B cell (primary cell): Measurements from ENCODE around the gene SFXN2. TPM values are rescaled to one million over a fixed set of nuclear protein-coding genes. Genes with fewer than 3 reads are reported as not detected.

Source experiments
- ATAC-seq: fragments of 200-7000 bp; cut with Tn5 transposase; one replicate; pipeline ENCODE4 v1.10.0; 2021; ENCODE audit warnings: low read depth, mild to moderate bottlenecking, moderate number of reproducible peaks, moderate library complexity
- CTCF ChIA-PET: fragments of 350-600 bp; sonication (Branson Sonifier 250); formaldehyde crosslinking; loops from one replicate; lab custom pipeline; 2021; ENCODE audit warnings: antibody characterized with exemption, inconsistent platforms; lab: Charles Lee
- POLR2A ChIA-PET: fragments of 350-600 bp; sonication (Branson Sonifier 250); formaldehyde crosslinking; loops from one replicate; lab custom pipeline; 2021; ENCODE audit warnings: antibody characterized with exemption; lab: Charles Lee
- DNase-seq: peaks from one replicate; pipeline ENCODE4 v3.0.0; 2013
- H2AFZ ChIP-seq: 2 replicates; pipeline ENCODE4 v1.6.1; 2012; ENCODE audit warnings: mild to moderate bottlenecking, low read depth, low read length; ENCODE audit not compliant: insufficient read depth, poor library complexity, severe bottlenecking
- H3K27ac ChIP-seq, 2 donors: 1 replicate in 1 of 2; 2 replicates in 1 of 2; pipeline ENCODE4 v1.5.1; 2012 to 2013; ENCODE audit warnings: low read length in 2 of 2, mild to moderate bottlenecking in 2 of 2, moderate library complexity in 1 of 2
- H3K27me3 ChIP-seq, 4 experiments: fragments of 200-600 bp in 1 of 4; sonication (generic) in 1 of 4; replicated peaks in 1 of 4; 1 replicate in 2 of 4; 2 replicates in 2 of 4; pipeline versions ENCODE4 v1.6.1 to v1.7.0; 2013 to 2016; ENCODE audit warnings: low read length in 3 of 4, mild to moderate bottlenecking in 2 of 4, mixed read lengths in 1 of 4, moderate library complexity in 1 of 4; ENCODE audit not compliant: insufficient read depth in 4 of 4, control insufficient read depth in 3 of 4; ENCODE audit errors: control extremely low read depth in 1 of 4
- H3K36me3 ChIP-seq, 2 experiments: replicated peaks in 1 of 2; 1 replicate in 1 of 2; 2 replicates in 1 of 2; pipeline versions ENCODE4 v1.6.1 to v1.7.1; 2013; ENCODE audit warnings: low read length in 1 of 2; ENCODE audit not compliant: insufficient read depth in 2 of 2, control insufficient read depth in 1 of 2; ENCODE audit errors: control extremely low read depth in 1 of 2, extremely low read depth in 1 of 2
- H3K4me1 ChIP-seq, 2 donors: fragments of 200-600 bp in 1 of 2; sonication (generic) in 1 of 2; 1 replicate in 1 of 2; 2 replicates in 1 of 2; pipeline versions ENCODE4 v1.5.1 to v1.6.1; 2013 to 2017; ENCODE audit warnings: low read length in 2 of 2; ENCODE audit not compliant: control insufficient read depth in 2 of 2, insufficient read depth in 2 of 2
- H3K4me2 ChIP-seq: replicated peaks from 2 replicates; pipeline ENCODE3; 2012; ENCODE audit warnings: mild to moderate bottlenecking, low read depth, low read length; ENCODE audit not compliant: poor library complexity, severe bottlenecking
- H3K4me3 ChIP-seq, 5 experiments: fragments of 200-600 bp in 1 of 5; sonication (generic) in 1 of 5; 1 replicate in 3 of 5; 2 replicates in 2 of 5; pipeline versions ENCODE4 v1.5.1 to v1.7.0; 2011 to 2016; ENCODE audit warnings: low read length in 4 of 5, mild to moderate bottlenecking in 4 of 5, low read depth in 2 of 5, control low read depth in 1 of 5, moderate library complexity in 1 of 5; ENCODE audit not compliant: insufficient read depth in 1 of 5; ENCODE audit errors: control extremely low read depth in 1 of 5, extremely low read depth in 1 of 5
- H3K79me2 ChIP-seq: fragments of 200-600 bp; sonication (generic); one replicate; pipeline ENCODE4 v1.6.0; 2016; ENCODE audit warnings: low read length; ENCODE audit not compliant: control insufficient read depth, insufficient read depth
- H3K9ac ChIP-seq: fragments of 200-600 bp; sonication (generic); 2 replicates; pipeline ENCODE4 v1.6.1; 2017; ENCODE audit warnings: mild to moderate bottlenecking, low read length, moderate library complexity
- H3K9me3 ChIP-seq, 3 donors: one replicate each; pipeline versions ENCODE4 v1.6.1 to v1.7.1; 2013; ENCODE audit warnings: low read length in 2 of 3; ENCODE audit not compliant: control insufficient read depth in 2 of 3, insufficient read depth in 1 of 3; ENCODE audit errors: control extremely low read depth in 1 of 3
- H4K20me1 ChIP-seq: 2 replicates; pipeline ENCODE4 v1.6.0; 2012; ENCODE audit warnings: mild to moderate bottlenecking, low read length; ENCODE audit not compliant: insufficient read depth, control insufficient read depth, poor library complexity, severe bottlenecking
- H3K27ac Mint-ChIP-seq: one replicate; pipeline ENCODE4 v1.8.0; 2021; ENCODE audit warnings: mixed read lengths
- H3K27me3 Mint-ChIP-seq: one replicate; pipeline ENCODE4 v1.8.0; 2021; ENCODE audit warnings: mixed read lengths
- H3K4me1 Mint-ChIP-seq: one replicate; pipeline ENCODE4 v1.8.0; 2021; ENCODE audit warnings: mixed read lengths
- H3K4me3 Mint-ChIP-seq: one replicate; pipeline ENCODE4 v1.8.0; 2021; ENCODE audit warnings: mixed read lengths
- H3K9me3 Mint-ChIP-seq: one replicate; pipeline ENCODE4 v1.8.0; 2022; ENCODE audit warnings: mixed read lengths; ENCODE audit not compliant: insufficient read depth
- CTCF ChIP-seq: fragments of 200-600 bp; IDR thresholded peaks from one replicate; pipeline ENCODE4 v1.8.0; 2022; ENCODE audit warnings: antibody characterized with exemption, mild to moderate bottlenecking
- EZH2 ChIP-seq: IDR thresholded peaks from 2 replicates; pipeline ENCODE4 v1.6.1; 2012; ENCODE audit warnings: borderline replicate concordance, low read depth, mild to moderate bottlenecking, moderate library complexity, low read length; ENCODE audit not compliant: insufficient read depth, poor library complexity, severe bottlenecking
- WGBS: methylation state at CpG from one replicate; pipeline ENCODE4 v1.1.5; 2013; ENCODE audit warnings: missing lambda C conversion rate; ENCODE audit not compliant: insufficient coverage; 5-methylcytosine and 5-hydroxymethylcytosine counted together
- intact Hi-C: fragments of 100-400 bp; cut with micrococcal nuclease; formaldehyde crosslinking; loops from one replicate; pipeline ENCODE4 v1.10.0; 2022
- polyA plus RNA-seq: library from polyadenylated mRNA; depleted of rRNA; stranded (reverse); fragments of >200 nt; gene quantifications from 2 replicates; pipeline ENCODE4 v1.2.3, GENCODE V29; 2012
- total RNA-seq, 2 donors: library from RNA; stranded (reverse); fragments of 120-200 nt in 1 of 2; gene quantifications; 1 replicate in 1 of 2; 2 replicates in 1 of 2; pipeline versions ENCODE4 v1.2.3 to v1.2.4, GENCODE V29; 2013 to 2022

The SFXN2 gene
- total and polyA plus RNA-seq, 2 donors (not counting 1 experiment from before 2014, with no cell fraction given): 8.1 to 23.5 TPM

- POLR2A ChIA-PET: interaction anchor here (0.6 to 4.0 kb wide), 4 partner anchors 31 to 387 kb away, joined by 3 to 45 read pairs (median 4); partner anchors contain the start of gene TRIM8
These were observed 2.3 kb upstream of the SFXN2 start for GRCh38 chr10:102712089-102712488.

More at GRCh38 chr10:102712089-102712488, 2.3 kb upstream of the SFXN2 start:
- H2AFZ ChIP-seq: no peak overlapping the region
- peaks cover 35% of the 10 kb centered on the region for H3K4me1 Mint-ChIP-seq
- H3K4me3 Mint-ChIP-seq: peak overlapping the region; percentile 57
- peak overlapping the region; percentile 50 for H3K27ac Mint-ChIP-seq
- no peaks in the 10 kb centered on the region for H4K20me1 ChIP-seq
- H3K4me2 ChIP-seq: peak overlapping the region; percentile 20
- H3K9me3 ChIP-seq: no peaks in the 10 kb centered on the region
- WGBS: 28% methylated on average over 2 of the region's 4 CpGs
- TF ChIP-seq EZH2 (no peak), CTCF (no peak)
- H3K9ac ChIP-seq: no peak overlapping the region
- H3K4me3 ChIP-seq: no peak overlapping the region
- peaks cover 15 to 21% of the 10 kb centered on the region in 2 donors for H3K4me1 ChIP-seq
- H3K79me2 ChIP-seq: peaks cover 56% of the 10 kb centered on the region
- no peaks in the 10 kb centered on the region for H3K27me3 Mint-ChIP-seq
- peak overlapping the region in 1 of 2 donors; percentile 23 for H3K27ac ChIP-seq
- ATAC-seq (no peak), DNase-seq (peak; percentile 41)
- CTCF ChIA-PET: interaction anchor here (0.7 to 6.0 kb wide), 7 partner anchors 10 to 420 kb away, joined by 3 to 38 read pairs (median 7); partner anchors contain the start of gene TRIM8
- intact Hi-C loops: loop anchor here (5.0 kb wide), 4 partner anchors 35 to 895 kb away; partner anchors contain the start of genes GBF1, NOLC1 and OGA
- no peaks in the 10 kb centered on the region for H3K27me3 ChIP-seq
- no peaks in the 10 kb centered on the region for H3K9me3 Mint-ChIP-seq
- H3K36me3 ChIP-seq: no peaks in the 10 kb centered on the region
